WTC11 (cell line): ENCODE results near the gene CALY. TPM values are rescaled to one million over a fixed set of nuclear protein-coding genes. Genes with fewer than 3 reads are reported as not detected.

Experiments used
- ATAC-seq: fragments of 200-7000 bp; cut with Tn5 transposase; 2 replicates; pipeline ENCODE4 v1.10.0; 2021; ENCODE audit warnings: mild to moderate bottlenecking, moderate library complexity
- CTCF ChIA-PET: fragments of 300-600 bp; sonication (Branson Sonifier 250); formaldehyde crosslinking; loops from one replicate; lab custom pipeline; 2021; ENCODE audit warnings: antibody characterized with exemption; lab: Charles Lee
- POLR2A ChIA-PET: fragments of 350-600 bp; sonication (Branson Sonifier 250); formaldehyde crosslinking; loops from one replicate; lab custom pipeline; 2021; ENCODE audit warnings: antibody characterized with exemption; lab: Charles Lee
- DNase-seq: peaks from one replicate; pipeline ENCODE4 v3.0.0; 2021; ENCODE audit warnings: low spot score
- H3K27ac Mint-ChIP-seq: 2 replicates; pipeline ENCODE4 v1.8.0; 2021; ENCODE audit warnings: mixed read lengths
- H3K27me3 Mint-ChIP-seq: 2 replicates; pipeline ENCODE4 v1.8.0; 2021; ENCODE audit warnings: low read depth, mild to moderate bottlenecking, moderate library complexity, mixed read lengths
- H3K36me3 Mint-ChIP-seq: 2 replicates; pipeline ENCODE4 v1.8.0; 2021; ENCODE audit warnings: mixed read lengths
- H3K4me1 Mint-ChIP-seq: 2 replicates; pipeline ENCODE4 v1.8.0; 2022; ENCODE audit warnings: mixed read lengths
- H3K4me3 Mint-ChIP-seq: 2 replicates; pipeline ENCODE4 v1.8.0; 2021; ENCODE audit warnings: mild to moderate bottlenecking, moderate library complexity, mixed read lengths
- H3K9me3 Mint-ChIP-seq: 2 replicates; pipeline ENCODE4 v1.8.0; 2021; ENCODE audit warnings: mixed read lengths
- ARID4B ChIP-seq: sonication (generic); formaldehyde crosslinking; IDR thresholded peaks from 2 replicates; pipeline ENCODE4 v1.8.0; 2023; ENCODE audit warnings: missing genetic modification reagents, mild to moderate bottlenecking, borderline replicate concordance
- CREB1 ChIP-seq: sonication (generic); formaldehyde crosslinking; IDR thresholded peaks from 2 replicates; pipeline ENCODE4 v1.8.0; 2023; ENCODE audit warnings: mild to moderate bottlenecking, missing genetic modification reagents
- E2F5 ChIP-seq: sonication (generic); formaldehyde crosslinking; IDR thresholded peaks from 2 replicates; pipeline ENCODE4 v1.8.1; 2022; ENCODE audit warnings: mild to moderate bottlenecking, moderate library complexity, missing genetic modification reagents
- EMX1 ChIP-seq: fragments of 250-450 bp; sonication (Bioruptor Pico); IDR thresholded peaks from 2 replicates; pipeline ENCODE4 v1.8.0; 2021; ENCODE audit warnings: mild to moderate bottlenecking
- FOXJ3 ChIP-seq: sonication (generic); formaldehyde crosslinking; IDR thresholded peaks from 2 replicates; pipeline ENCODE4 v1.9.0; 2021; ENCODE audit warnings: missing genetic modification reagents, mild to moderate bottlenecking, borderline replicate concordance
- FOXP4 ChIP-seq: sonication (generic); formaldehyde crosslinking; IDR thresholded peaks from 2 replicates; pipeline ENCODE4 v1.8.0; 2022; ENCODE audit warnings: mild to moderate bottlenecking, missing genetic modification reagents
- GTF2I ChIP-seq: fragments of 250-450 bp; sonication (Bioruptor Pico); conservative IDR thresholded peaks from 2 replicates; pipeline ENCODE4 v1.4.0; 2021; ENCODE audit warnings: mild to moderate bottlenecking
- PREB ChIP-seq: sonication (generic); formaldehyde crosslinking; IDR thresholded peaks from 2 replicates; pipeline ENCODE4 v1.8.1; 2022; ENCODE audit warnings: mild to moderate bottlenecking, missing genetic modification reagents, moderate library complexity, borderline replicate concordance
- PRRX2 ChIP-seq: fragments of 250-450 bp; sonication (Bioruptor Pico); IDR thresholded peaks from 2 replicates; pipeline ENCODE4 v1.8.0; 2021; ENCODE audit warnings: mild to moderate bottlenecking
- RELA ChIP-seq: sonication (generic); formaldehyde crosslinking; IDR thresholded peaks from 2 replicates; pipeline ENCODE4 v1.8.1; 2022; ENCODE audit warnings: missing genetic modification reagents, mild to moderate bottlenecking, borderline replicate concordance
- SOX15 ChIP-seq: fragments of 250-450 bp; sonication (Bioruptor Pico); IDR thresholded peaks from 2 replicates; pipeline ENCODE4 v1.9.0; 2021; ENCODE audit warnings: mild to moderate bottlenecking
- STAT6 ChIP-seq: sonication (generic); formaldehyde crosslinking; conservative IDR thresholded peaks from 2 replicates; pipeline ENCODE4 v1.8.1; 2023; ENCODE audit warnings: mild to moderate bottlenecking, low read depth, missing genetic modification reagents, moderate library complexity
- TCF7 ChIP-seq: sonication (generic); formaldehyde crosslinking; IDR thresholded peaks from 2 replicates; pipeline ENCODE4 v1.8.0; 2022; ENCODE audit warnings: mild to moderate bottlenecking, low read depth, missing genetic modification reagents, moderate library complexity
- ZNF416 ChIP-seq: fragments of 250-450 bp; sonication (Bioruptor Pico); IDR thresholded peaks from 2 replicates; pipeline ENCODE4 v1.9.0; 2021; ENCODE audit warnings: mild to moderate bottlenecking, inconsistent platforms
- total RNA-seq: library from RNA; stranded (reverse); gene quantifications from 3 replicates; pipeline ENCODE4 v1.2.3, GENCODE V29; 2021

The CALY gene
- total RNA-seq, 1 experiment from 2014 or later: 0.63 TPM

GRCh38 chr10:133292919-133293809, 43.5 kb downstream of the CALY start (continued):
- no peak for TF ChIP-seq EMX1 (CRISPR knock-in tag)
- TF ChIP-seq ZNF416: no peak

GRCh38 chr10:133289761-133290160, 46.9 kb downstream of the CALY start:
- H3K4me1 Mint-ChIP-seq: no peaks in the 10 kb centered on the region
- ChIA-PET POLR2A (no interaction called here), CTCF (no interaction called here)
- no peak for ATAC-seq
- no peak for TF ChIP-seq PREB (CRISPR knock-in tag)
- TF ChIP-seq GTF2I: no peak
- no peak for TF ChIP-seq PRRX2 (CRISPR knock-in tag)
- TF ChIP-seq CREB1: no peak
- no peak for TF ChIP-seq ARID4B (CRISPR knock-in tag)
- no peak for TF ChIP-seq FOXJ3 (CRISPR knock-in tag)
- no peaks in the 10 kb centered on the region for H3K9me3 Mint-ChIP-seq
- no peak for DNase-seq
- H3K4me3 Mint-ChIP-seq: no peak overlapping the region
- peaks cover 51% of the 10 kb centered on the region for H3K36me3 Mint-ChIP-seq
- H3K27me3 Mint-ChIP-seq: no peaks in the 10 kb centered on the region
- no peak overlapping the region for H3K27ac Mint-ChIP-seq

- ATAC-seq (no peak), DNase-seq (no peak)
- H3K4me1 Mint-ChIP-seq: no peaks in the 10 kb centered on the region
- H3K36me3 Mint-ChIP-seq: peaks cover 51% of the 10 kb centered on the region
- H3K27me3 Mint-ChIP-seq: no peaks in the 10 kb centered on the region
- POLR2A ChIA-PET: no interaction called here
- TF ChIP-seq PRRX2 (CRISPR knock-in tag) (no peak), CREB1 (no peak), TCF7 (no peak), STAT6 (CRISPR knock-in tag) (no peak), FOXP4 (CRISPR knock-in tag) (no peak), E2F5 (CRISPR knock-in tag) (no peak), SOX15 (CRISPR knock-in tag) (no peak), RELA (no peak)
- H3K27ac Mint-ChIP-seq: no peak overlapping the region
- no peaks in the 10 kb centered on the region for H3K9me3 Mint-ChIP-seq
- CTCF ChIA-PET: no interaction called here
- H3K4me3 Mint-ChIP-seq: no peak overlapping the region
Observed at GRCh38 chr10:133287832-133288500, 48.7 kb downstream of the CALY start.
